ENCODE data around the gene KRTAP9-7. TPM values are rescaled to one million over a fixed set of nuclear protein-coding genes. Genes with fewer than 3 reads are reported as not detected.

The KRTAP9-7 gene
- total RNA-seq, 2 experiments from 2014 or later = not detected

DNA sequence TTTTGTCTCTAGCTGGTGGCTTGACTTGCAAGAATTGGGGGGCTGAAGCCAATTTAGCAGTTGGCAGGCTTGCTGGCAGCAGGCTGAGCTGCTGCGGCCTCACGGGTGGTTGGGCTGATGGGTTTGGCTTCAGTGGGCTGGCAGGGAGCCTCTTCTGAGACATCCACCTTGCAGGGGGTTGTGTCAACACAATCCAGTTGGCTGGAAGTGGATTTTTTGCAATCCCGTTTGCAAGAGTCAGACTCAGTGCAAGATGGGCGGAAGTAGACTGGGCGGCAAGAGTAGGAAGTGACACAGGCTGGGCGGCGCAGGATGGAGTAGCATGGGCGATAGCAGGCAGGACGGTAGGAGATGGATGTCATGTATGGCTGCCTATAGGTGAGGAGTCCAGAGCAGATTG, 32.1 kb downstream of the KRTAP9-7 start:
- H3K4me3 ChIP-seq (ENCODE audit: low read length) = no peak overlapping the region
- ChIA-PET CTCF (interaction anchor here (2.9 kb wide), 1 partner anchor 15 kb away, joined by 23 read pairs; no protein-coding TSS in a partner anchor), POLR2A (interaction anchor here (0.6 to 3.2 kb wide), 20 partner anchors 9 to 793 kb away, joined by 3 to 61 read pairs (median 5); partner anchors contain the start of gene EIF1)
- Mint-ChIP-seq H3K9me3 (peaks cover 2% of the 10 kb centered on the region), H3K36me3 (ENCODE audit: low read depth) (peaks cover 7% of the 10 kb centered on the region), H3K4me3 (peak overlapping the region; percentile 81), H3K27me3 (no peaks in the 10 kb centered on the region), H3K27ac (peak overlapping the region; percentile 98), H3K4me1 (ENCODE audit: low read depth) (peaks cover 69% of the 10 kb centered on the region)
- intact Hi-C loops (cut with DNase I, micrococcal nuclease) = loop anchor here in 1 of 2 experiments (1.0 to 5.0 kb wide), 4 partner anchors 15 to 400 kb away; partner anchors contain the start of gene KRTAP4-12
- peak in 2 of 14 experiments; percentile 33 to 41 for DNase-seq
- no peaks in the 10 kb centered on the region for H3K36me3 ChIP-seq (ENCODE audit: insufficient read depth, low read length)
- H3K9me3 ChIP-seq (ENCODE audit: control insufficient read depth in 1 of 2, insufficient read depth in 1 of 2, low read length in 2 of 2) = no peaks in the 10 kb centered on the region
- ATAC-seq (ENCODE audit: poor library complexity) = no peak
- H3K4me1 ChIP-seq (ENCODE audit: insufficient read depth, low read length) = peaks cover 55% of the 10 kb centered on the region
- peak overlapping the region; percentile 69 to 83 for H3K27ac ChIP-seq (ENCODE audit: low read depth in 1 of 2, low read length in 2 of 2)
- TF ChIP-seq, protein P1, sequence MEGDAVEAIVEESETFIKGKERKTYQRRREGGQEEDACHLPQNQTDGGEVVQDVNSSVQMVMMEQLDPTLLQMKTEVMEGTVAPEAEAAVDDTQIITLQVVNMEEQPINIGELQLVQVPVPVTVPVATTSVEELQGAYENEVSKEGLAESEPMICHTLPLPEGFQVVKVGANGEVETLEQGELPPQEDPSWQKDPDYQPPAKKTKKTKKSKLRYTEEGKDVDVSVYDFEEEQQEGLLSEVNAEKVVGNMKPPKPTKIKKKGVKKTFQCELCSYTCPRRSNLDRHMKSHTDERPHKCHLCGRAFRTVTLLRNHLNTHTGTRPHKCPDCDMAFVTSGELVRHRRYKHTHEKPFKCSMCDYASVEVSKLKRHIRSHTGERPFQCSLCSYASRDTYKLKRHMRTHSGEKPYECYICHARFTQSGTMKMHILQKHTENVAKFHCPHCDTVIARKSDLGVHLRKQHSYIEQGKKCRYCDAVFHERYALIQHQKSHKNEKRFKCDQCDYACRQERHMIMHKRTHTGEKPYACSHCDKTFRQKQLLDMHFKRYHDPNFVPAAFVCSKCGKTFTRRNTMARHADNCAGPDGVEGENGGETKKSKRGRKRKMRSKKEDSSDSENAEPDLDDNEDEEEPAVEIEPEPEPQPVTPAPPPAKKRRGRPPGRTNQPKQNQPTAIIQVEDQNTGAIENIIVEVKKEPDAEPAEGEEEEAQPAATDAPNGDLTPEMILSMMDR (IDR thresholded peaks at IDR 0.05) = no peak
- H3K27me3 ChIP-seq (ENCODE audit: control insufficient read depth in 1 of 2, insufficient read depth in 2 of 2, low read length in 2 of 2) = no peaks in the 10 kb centered on the region

DNA sequence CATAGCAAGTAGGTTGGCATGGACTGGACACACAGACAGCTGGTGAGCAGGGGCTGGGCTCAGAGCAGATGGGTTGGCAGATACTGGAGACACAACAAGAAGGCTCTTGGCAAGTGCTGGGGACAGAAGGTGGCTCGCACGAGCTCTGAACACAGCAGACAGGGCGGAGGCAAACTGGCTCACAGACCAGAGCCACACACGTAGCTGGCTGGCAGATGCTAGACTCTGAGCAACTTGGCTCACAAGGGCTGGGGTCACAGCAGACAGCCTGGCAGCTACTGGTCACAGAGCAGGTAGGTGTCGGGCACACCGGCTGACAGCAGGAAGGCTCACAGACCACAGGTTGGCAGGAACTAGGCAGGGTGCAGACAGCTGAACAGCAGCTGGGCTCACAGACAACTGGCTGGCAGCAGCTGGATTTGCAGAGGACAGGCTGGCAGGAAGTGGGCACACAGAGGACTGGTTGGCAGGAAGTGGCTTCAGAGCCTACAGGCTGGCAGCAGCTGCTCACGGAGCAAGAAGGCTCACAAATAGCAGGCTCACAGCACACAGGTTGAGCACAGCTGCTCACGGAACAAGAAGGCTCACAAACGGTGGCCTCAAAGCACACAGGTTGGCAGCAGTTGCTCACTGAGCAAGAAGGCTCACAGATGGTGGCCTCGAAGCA, 32.9 kb downstream of the KRTAP9-7 start:
- Histone ChIP-seq H3K36me3 (ENCODE audit: insufficient read depth, low read length) (no peaks in the 10 kb centered on the region), H3K9me3 (ENCODE audit: control insufficient read depth in 1 of 2, insufficient read depth in 1 of 2, low read length in 2 of 2) (no peaks in the 10 kb centered on the region), H3K4me1 (ENCODE audit: insufficient read depth, low read length) (peaks cover 55% of the 10 kb centered on the region), H3K27me3 (ENCODE audit: control insufficient read depth in 1 of 2, insufficient read depth in 2 of 2, low read length in 2 of 2) (no peaks in the 10 kb centered on the region), H3K4me3 (ENCODE audit: low read length) (peak overlapping the region; percentile 36), H3K27ac (ENCODE audit: low read depth in 1 of 2, low read length in 2 of 2) (peak overlapping the region; percentile 69 to 83)
- Mint-ChIP-seq H3K9me3 (peaks cover 2% of the 10 kb centered on the region), H3K36me3 (ENCODE audit: low read depth) (peaks cover 7% of the 10 kb centered on the region), H3K4me3 (peak overlapping the region; percentile 81), H3K4me1 (ENCODE audit: low read depth) (peaks cover 69% of the 10 kb centered on the region), H3K27ac (peak overlapping the region; percentile 98), H3K27me3 (no peaks in the 10 kb centered on the region)
- ChIA-PET POLR2A (interaction anchor here (0.6 to 3.2 kb wide), 32 partner anchors 10 to 794 kb away, joined by 3 to 61 read pairs (median 4); partner anchors contain the start of genes EIF1 and KRTAP4-4), CTCF (interaction anchor here (0.5 to 2.9 kb wide), 2 partner anchors 14 to 1429 kb away, joined by 3 to 23 read pairs; no protein-coding TSS in a partner anchor)
- TF ChIP-seq, protein P1 (IDR thresholded peaks at IDR 0.05) = no peak
- DNase-seq (peak; percentile 71 to 96 (median 84)), ATAC-seq (ENCODE audit: poor library complexity) (peak; percentile 82)
- intact Hi-C loops (cut with DNase I, micrococcal nuclease) = loop anchor here in 1 of 2 experiments (1.0 to 5.0 kb wide), 4 partner anchors 14 to 401 kb away; partner anchors contain the start of gene KRTAP4-12

DNA sequence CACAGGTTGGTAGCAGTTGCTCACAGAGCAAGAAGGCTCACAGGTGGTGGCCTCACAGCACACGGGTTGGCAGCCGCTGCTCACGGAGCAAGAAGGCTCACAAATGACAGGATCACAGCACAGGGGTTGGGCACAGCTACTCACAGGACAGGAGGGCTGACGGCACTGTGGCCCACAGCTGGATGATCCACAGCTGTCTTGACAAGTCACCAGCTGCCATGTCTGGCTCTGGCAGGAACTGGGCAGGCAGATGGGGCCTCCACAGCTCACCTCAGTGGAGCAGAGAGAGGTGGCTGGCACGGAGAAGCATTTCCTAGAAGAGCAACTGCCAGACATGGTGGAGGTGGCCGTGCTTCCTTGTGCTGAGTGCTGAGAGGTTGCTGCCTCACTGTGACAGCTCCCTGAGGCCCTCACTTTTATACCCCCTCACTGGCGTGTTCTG, 33.4 kb downstream of the KRTAP9-7 start, which contains the start of gene KRTAP16-1:
KRTAP16-1 (minus strand) TSS at position 392 of the 442 bp plus-strand sequence; CDS start at position 336, 56 bp downstream.
- Histone ChIP-seq H3K27ac (ENCODE audit: low read depth in 1 of 2, low read length in 2 of 2) (peak within 1 kb of the TSS; percentile 69 to 83), H3K27me3 (ENCODE audit: control insufficient read depth in 1 of 2, insufficient read depth in 2 of 2, low read length in 2 of 2) (no peaks in the 10 kb centered on the region), H3K36me3 (ENCODE audit: insufficient read depth, low read length) (no peaks in the 10 kb centered on the region), H3K4me3 (ENCODE audit: low read length) (peak within 1 kb of the TSS; percentile 36), H3K4me1 (ENCODE audit: insufficient read depth, low read length) (peaks cover 55% of the 10 kb centered on the region), H3K9me3 (ENCODE audit: control insufficient read depth in 1 of 2, insufficient read depth in 1 of 2, low read length in 2 of 2) (no peaks in the 10 kb centered on the region)
- intact Hi-C loops (cut with DNase I, micrococcal nuclease) = loop anchor here in 1 of 2 experiments (1.0 to 5.0 kb wide), 4 partner anchors 13 to 402 kb away; partner anchors contain the start of gene KRTAP4-12
- DNase-seq (peak in 10 of 14 experiments; percentile 42 to 71 (median 62)), ATAC-seq (ENCODE audit: poor library complexity) (no peak)
- H3K9me3 Mint-ChIP-seq = peaks cover 2% of the 10 kb centered on the region
- ChIA-PET CTCF (interaction anchor here (2.9 kb wide), 1 partner anchor 13 kb away, joined by 23 read pairs; no protein-coding TSS in a partner anchor), POLR2A (interaction anchor here (0.6 to 3.2 kb wide), 28 partner anchors 10 to 794 kb away, joined by 3 to 61 read pairs (median 5); partner anchors contain the start of genes EIF1 and KRTAP4-4)
- no peaks in the 10 kb centered on the region for H3K27me3 Mint-ChIP-seq
- H3K36me3 Mint-ChIP-seq (ENCODE audit: low read depth) = peaks cover 7% of the 10 kb centered on the region
- H3K27ac Mint-ChIP-seq = peak within 1 kb of the TSS; percentile 98
- peaks cover 69% of the 10 kb centered on the region for H3K4me1 Mint-ChIP-seq (ENCODE audit: low read depth)
- H3K4me3 Mint-ChIP-seq = peak within 1 kb of the TSS; percentile 81
- TF ChIP-seq, protein P1 (IDR thresholded peaks at IDR 0.05) = no peak
